IMR-90 (cell line): ENCODE results near the gene AGAP4. TPM values are rescaled to one million over a fixed set of nuclear protein-coding genes. Genes with fewer than 3 reads are reported as not detected.
A peak's percentile ranks its signal among the peaks of the same experiment; 100 is the strongest.
"Not testable (repeated sequence)": the region's sequence is repeated elsewhere in the genome, so short reads cannot be mapped to it uniquely, and the experiment has no call there.

ENCODE experiments used
- ATAC-seq: fragments of 200-7000 bp; cut with Tn5 transposase; 2 replicates; pipeline ENCODE4 v1.9.1; 2020; ENCODE audit warnings: low read depth, mild to moderate bottlenecking, moderate library complexity
- BruUV-seq: library from RNA; stranded (reverse); fragments of 400-500 nt; replicated peaks from 2 replicates; lab custom pipeline; 2021; lab: Mats Ljungman, UMichigan
- CTCF ChIA-PET: fragments of 300-600 bp; formaldehyde crosslinking; extraction: SDS; loops from one replicate; lab custom pipeline; 2021; ENCODE audit warnings: antibody characterized with exemption; lab: Yijun Ruan, JAX
- POLR2A ChIA-PET: fragments of 300-600 bp; sonication (Branson Sonifier 250); formaldehyde crosslinking; loops from one replicate; lab custom pipeline; 2022; ENCODE audit warnings: antibody characterized with exemption; ENCODE audit not compliant: unreplicated experiment; lab: Charles Lee
- DNase-seq: peaks from one replicate; pipeline ENCODE4 v3.0.0; 2013
- H2AFZ ChIP-seq: replicated peaks from 2 replicates; pipeline ENCODE3; 2013; ENCODE audit warnings: low read length, mild to moderate bottlenecking; ENCODE audit not compliant: poor library complexity
- H2AK5ac ChIP-seq: 2 replicates; pipeline ENCODE4 v1.6.1; 2013; ENCODE audit warnings: low read depth, low read length, inconsistent platforms
- H2AK9ac ChIP-seq: replicated peaks from 2 replicates; pipeline ENCODE3; 2013; ENCODE audit warnings: mild to moderate bottlenecking, low read depth, low read length, moderate library complexity; ENCODE audit not compliant: poor library complexity
- H2BK120ac ChIP-seq: 2 replicates; pipeline ENCODE4 v1.6.1; 2013; ENCODE audit warnings: low read depth, low read length, inconsistent platforms
- H2BK15ac ChIP-seq: 3 replicates; pipeline ENCODE4 v1.6.1; 2013; ENCODE audit warnings: low read depth, low read length, inconsistent platforms
- H2BK20ac ChIP-seq: 2 replicates; pipeline ENCODE4 v1.6.1; 2013; ENCODE audit warnings: low read depth, mild to moderate bottlenecking, inconsistent platforms, low read length, moderate library complexity
- H2BK5ac ChIP-seq: 2 replicates; pipeline ENCODE4 v1.6.1; 2013; ENCODE audit warnings: mild to moderate bottlenecking, low read depth, low read length, inconsistent platforms; ENCODE audit not compliant: poor library complexity, severe bottlenecking
- H3K14ac ChIP-seq: replicated peaks from 2 replicates; pipeline ENCODE4 v1.6.1; 2013; ENCODE audit warnings: low read depth, low read length, inconsistent platforms
- H3K18ac ChIP-seq: 2 replicates; pipeline ENCODE4 v1.6.1; 2013; ENCODE audit warnings: low read depth, low read length, control low read depth
- H3K23ac ChIP-seq: 2 replicates; pipeline ENCODE4 v1.6.1; 2013; ENCODE audit warnings: low read depth, low read length, inconsistent platforms
- H3K27ac ChIP-seq: 2 replicates; pipeline ENCODE4 v1.5.1; 2013; ENCODE audit warnings: mild to moderate bottlenecking, control low read depth, low read length; ENCODE audit not compliant: insufficient read depth
- H3K27me3 ChIP-seq: 2 replicates; pipeline ENCODE4 v1.6.1; 2013; ENCODE audit warnings: low read length; ENCODE audit not compliant: control insufficient read depth, insufficient read depth
- H3K36me3 ChIP-seq: 2 replicates; pipeline ENCODE4 v1.6.1; 2013; ENCODE audit warnings: low read length, mixed read lengths; ENCODE audit not compliant: control insufficient read depth, insufficient read depth
- H3K4ac ChIP-seq: 2 replicates; pipeline ENCODE4 v1.6.1; 2013; ENCODE audit warnings: low read depth, low read length, inconsistent platforms
- H3K4me1 ChIP-seq: 2 replicates; pipeline ENCODE4 v1.6.1; 2013; ENCODE audit warnings: low read length, mixed read lengths; ENCODE audit not compliant: control insufficient read depth, insufficient read depth
- H3K4me2 ChIP-seq: 2 replicates; pipeline ENCODE4 v1.6.1; 2013; ENCODE audit warnings: low read depth, mild to moderate bottlenecking, control low read depth, low read length, moderate library complexity
- H3K4me3 ChIP-seq: 2 replicates; pipeline ENCODE4 v1.5.1; 2013; ENCODE audit warnings: low read depth, mild to moderate bottlenecking, control low read depth, low read length, moderate library complexity; ENCODE audit not compliant: insufficient read depth
- H3K56ac ChIP-seq: 2 replicates; pipeline ENCODE4 v1.6.1; 2013; ENCODE audit warnings: low read length, inconsistent platforms; ENCODE audit not compliant: insufficient read depth; ENCODE audit errors: extremely low read depth
- H3K79me1 ChIP-seq, 2 experiments: 2 replicates each; pipeline ENCODE4 v1.6.1; 2013; ENCODE audit warnings: low read length in 2 of 2, inconsistent platforms in 1 of 2, low read depth in 1 of 2
- H3K9ac ChIP-seq: 2 replicates; pipeline ENCODE4 v1.6.1; 2013; ENCODE audit warnings: low read depth, low read length, control low read depth
- H3K9me1 ChIP-seq: 2 replicates; pipeline ENCODE4 v1.6.1; 2013; ENCODE audit warnings: low read length, inconsistent platforms; ENCODE audit not compliant: insufficient read depth
- H3K9me3 ChIP-seq: 2 replicates; pipeline ENCODE4 v1.6.1; 2013; ENCODE audit warnings: low read length; ENCODE audit not compliant: control insufficient read depth, insufficient read depth
- H4K20me1 ChIP-seq: 2 replicates; pipeline ENCODE4 v1.6.1; 2013; ENCODE audit warnings: low read length, inconsistent platforms; ENCODE audit not compliant: insufficient read depth
- H4K5ac ChIP-seq: 2 replicates; pipeline ENCODE4 v1.6.1; 2013; ENCODE audit warnings: mild to moderate bottlenecking, low read depth, low read length, control low read depth
- H4K8ac ChIP-seq, 2 experiments: 2 replicates each; pipeline ENCODE4 v1.6.1; 2013; ENCODE audit warnings: low read depth in 2 of 2, low read length in 2 of 2, control low read depth in 1 of 2, inconsistent platforms in 1 of 2
- H4K91ac ChIP-seq: 2 replicates; pipeline ENCODE4 v1.6.1; 2013; ENCODE audit warnings: low read depth, low read length, inconsistent platforms; ENCODE audit not compliant: insufficient read depth
- WGBS, 2 experiments: methylation state at CpG; one replicate each; pipeline versions ENCODE4 v1.1.5 to v1.1.7; 2013; ENCODE audit warnings: missing lambda C conversion rate in 2 of 2; ENCODE audit not compliant: insufficient read length in 1 of 2; ENCODE audit errors: extremely low coverage in 2 of 2; 5-methylcytosine and 5-hydroxymethylcytosine counted together
- dilution Hi-C: fragments of 300-500 bp; cut with HindIII; formaldehyde crosslinking; loops from one replicate; pipeline ENCODE4 v1.14.3; 2018; ENCODE audit warnings: low sequenced_read_pairs; ENCODE audit not compliant: unreplicated experiment
- in situ Hi-C: fragments of 300-500 bp; cut with MboI; formaldehyde crosslinking; loops from 3 replicates; pipeline ENCODE4 v1.14.3; 2019; ENCODE audit warnings: low sequenced_read_pairs, inconsistent platforms, mixed read lengths
- intact Hi-C: fragments of 100-400 bp; cut with micrococcal nuclease; formaldehyde crosslinking; loops from 2 replicates; pipeline ENCODE4 v1.10.0; 2022
- polyA plus RNA-seq, 3 experiments: library from polyadenylated mRNA; depleted of rRNA; stranded (reverse); fragments of >200 nt; gene quantifications; 2 replicates each; pipeline ENCODE4 v1.2.3, GENCODE V29; 2012; ENCODE audit warnings: low replicate concordance in 1 of 3
- total RNA-seq: library from RNA; depleted of rRNA; stranded (reverse); fragments of >200 nt; gene quantifications from 2 replicates; pipeline ENCODE4 v1.2.3, GENCODE V29; 2012

Gene AGAP4
- total and polyA plus RNA-seq, 2 of the 4 experiments (the other 2 are of a cell fraction): 1.8 to 6.7 TPM

DNA sequence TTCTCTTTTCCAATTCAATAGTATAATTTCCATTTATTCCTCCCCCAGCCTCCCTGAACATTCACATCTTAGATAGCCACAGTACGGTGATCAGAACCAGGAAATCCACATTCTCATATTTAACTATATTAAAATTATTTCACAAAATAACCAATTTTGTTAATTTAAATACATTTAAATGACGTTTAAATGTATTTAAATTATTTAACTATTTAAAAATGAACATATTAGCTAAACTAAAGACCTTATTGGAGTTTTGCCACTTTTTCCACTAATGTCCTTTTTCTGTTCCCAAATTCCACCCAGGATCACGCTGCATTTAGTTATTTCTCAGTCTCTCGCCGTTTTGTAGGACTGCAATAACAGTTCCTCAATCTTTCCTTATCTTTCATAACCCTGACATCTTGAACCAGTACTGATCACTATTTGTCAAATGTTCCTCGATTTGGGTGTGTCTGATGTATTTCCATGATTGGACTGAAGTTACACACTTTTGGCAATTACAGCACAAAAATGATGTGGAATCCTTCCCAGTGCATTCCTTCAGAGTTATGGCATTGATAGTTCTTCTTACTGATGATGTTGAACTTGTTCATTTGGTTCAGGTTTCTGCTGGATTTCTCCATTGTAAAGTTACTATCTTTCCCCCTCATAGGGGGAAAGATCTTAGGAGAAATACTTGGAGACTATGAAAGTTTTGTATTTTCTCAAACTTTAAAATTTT is 27.0 kb downstream of the AGAP4 start:
- H3K4ac ChIP-seq, H3K9me3 ChIP-seq, H3K4me3 ChIP-seq, in situ Hi-C loops, H2BK20ac ChIP-seq, H2AK9ac ChIP-seq, H4K5ac ChIP-seq, H3K23ac ChIP-seq, ATAC-seq, H3K27ac ChIP-seq, H3K9ac ChIP-seq, BruUV-seq, H3K27me3 ChIP-seq, H2AK5ac ChIP-seq, H2BK120ac ChIP-seq, H3K18ac ChIP-seq, H3K56ac ChIP-seq, H4K20me1 ChIP-seq, H3K4me1 ChIP-seq, H4K8ac ChIP-seq, intact Hi-C loops, H2AFZ ChIP-seq, H2BK5ac ChIP-seq, CTCF ChIA-PET, H4K91ac ChIP-seq, H3K4me2 ChIP-seq, POLR2A ChIA-PET, H3K9me1 ChIP-seq, dilution Hi-C loops, H3K36me3 ChIP-seq, H2BK15ac ChIP-seq, H3K14ac ChIP-seq, H3K79me1 ChIP-seq: not testable (repeated sequence)
- DNase-seq: peak; percentile 7
- WGBS, 2 experiments: no CpG with 5 or more reads among the region's 6 CpGs
